ENCODE results near the gene PPP1R9A.

PPP1R9A gene

DNA sequence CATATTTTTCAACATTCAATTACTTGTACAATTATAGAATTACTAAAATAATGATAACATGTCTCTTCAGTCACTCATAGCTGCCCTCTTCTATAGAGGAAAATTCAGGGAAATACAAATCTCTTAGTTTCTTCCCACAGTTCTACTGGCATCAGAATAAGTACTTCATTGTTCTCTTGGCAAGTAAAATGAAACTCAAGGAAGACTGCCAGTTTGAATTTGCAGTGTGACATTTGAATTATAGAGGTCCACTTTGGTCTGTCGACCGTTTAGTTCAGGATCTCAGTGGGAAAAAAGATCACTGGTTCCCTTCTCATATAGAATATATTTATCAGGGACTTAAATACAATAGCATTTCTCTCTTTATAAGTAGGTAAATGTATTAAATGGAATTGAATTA is 302.4 kb downstream of the PPP1R9A start:
- no peak for DNase-seq

DNA sequence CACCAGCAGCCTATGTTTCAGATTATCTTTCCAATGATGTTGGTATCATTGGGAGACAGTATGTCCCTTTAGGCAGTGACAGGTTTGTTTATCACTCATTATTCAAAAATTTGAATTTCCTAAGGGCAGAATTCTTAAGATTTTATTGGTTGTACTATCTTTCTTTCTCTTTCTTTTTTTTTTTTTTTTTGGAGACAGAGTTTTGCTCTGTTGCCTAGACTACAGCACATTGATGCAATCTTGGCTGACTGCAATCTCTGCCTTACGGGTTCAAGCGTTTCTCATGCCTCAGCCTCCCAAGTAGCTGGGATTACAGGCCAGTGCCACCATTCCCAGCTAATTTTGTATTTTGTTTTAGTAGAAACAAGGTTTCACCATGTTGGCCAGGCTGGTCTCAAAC is 305.8 kb downstream of the PPP1R9A start:
- no peak for DNase-seq

DNA sequence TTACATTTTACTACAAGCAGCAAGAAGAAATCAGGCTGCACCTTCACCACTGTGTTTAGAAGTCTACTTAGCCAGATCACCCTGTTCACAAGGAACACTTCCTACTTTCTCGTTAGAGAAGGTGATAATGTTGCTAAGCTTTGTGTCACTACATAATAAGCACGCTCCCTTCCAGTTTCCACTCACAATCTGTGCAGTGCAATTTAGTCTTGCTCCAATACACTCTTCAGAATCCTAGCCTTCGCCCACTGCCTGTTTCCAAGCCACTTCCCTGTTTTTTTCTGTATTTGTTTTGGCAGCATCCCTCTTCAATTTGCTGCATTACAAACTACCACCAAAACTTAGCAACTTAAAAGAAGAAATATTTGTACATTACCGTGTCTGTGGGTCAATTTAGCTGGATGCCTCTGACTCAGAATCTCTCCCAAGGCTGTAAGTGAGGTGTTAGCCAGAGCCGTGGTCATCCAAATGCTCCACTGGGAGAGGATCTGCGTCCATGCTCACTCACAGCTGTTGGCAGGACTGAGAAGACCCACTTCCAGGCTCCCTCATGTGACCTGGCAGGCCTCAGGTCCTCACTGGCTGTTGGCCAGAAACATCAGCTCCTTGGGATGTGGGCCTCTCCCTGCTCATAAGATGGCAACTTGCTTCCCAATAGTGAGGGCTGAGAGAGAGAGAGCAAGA is 306.6 kb downstream of the PPP1R9A start:
- no peak for DNase-seq

DNA sequence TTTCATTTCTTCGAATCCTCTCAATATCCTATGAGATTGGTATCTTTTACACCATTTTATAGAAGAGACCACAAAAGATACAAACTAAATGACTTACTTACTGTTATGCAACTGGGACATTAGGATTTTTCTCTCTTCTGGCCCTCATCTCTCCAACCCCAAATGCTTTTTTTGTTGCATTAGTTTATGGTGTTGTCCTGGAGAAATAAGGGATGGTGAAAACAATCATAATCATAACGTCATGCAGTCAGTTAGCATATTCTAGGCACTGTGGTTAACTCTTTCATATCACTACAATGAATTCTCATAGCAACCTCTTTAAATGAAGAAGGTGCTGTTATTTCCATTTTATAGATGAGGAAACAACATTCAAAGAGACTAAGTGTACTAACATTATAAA is 312.3 kb downstream of the PPP1R9A start:
- no peak for DNase-seq

DNA sequence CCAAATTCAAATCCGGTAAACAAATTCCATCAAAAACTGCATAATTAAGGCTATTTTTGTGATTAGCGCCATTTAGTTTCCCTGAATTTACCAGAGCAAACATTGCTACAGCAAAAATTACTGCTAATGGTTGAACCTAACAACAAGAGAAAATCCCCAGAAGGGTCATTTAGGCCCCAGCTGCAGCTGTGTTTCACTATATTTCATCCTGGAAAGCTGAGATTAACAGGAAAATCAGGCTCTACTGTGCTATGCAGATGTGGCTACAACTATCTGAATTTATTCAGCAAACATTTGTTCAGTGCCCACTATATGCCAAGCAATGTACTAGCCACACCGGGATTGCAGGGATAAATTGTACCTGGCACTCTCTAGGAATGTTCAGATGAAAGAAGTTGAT is 312.9 kb downstream of the PPP1R9A start:
- no peak for DNase-seq

DNA sequence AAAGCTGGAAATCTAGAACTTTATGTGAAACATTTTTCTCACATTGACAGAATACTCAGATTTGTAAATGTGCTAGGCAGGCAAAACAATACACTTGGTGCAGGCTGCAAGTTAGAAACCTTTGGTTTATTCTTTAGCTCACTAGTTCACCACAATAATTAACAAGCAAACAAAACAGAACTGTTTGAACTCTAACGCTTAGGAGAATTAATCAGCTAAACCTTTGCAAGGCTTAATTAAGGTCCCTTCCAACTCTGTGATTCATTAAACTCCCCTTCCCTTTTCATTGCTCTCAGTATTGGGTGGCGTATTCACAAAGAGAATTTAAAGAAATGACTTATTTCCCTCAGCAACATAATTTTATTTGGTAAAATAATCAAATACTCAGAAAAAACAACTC is 317.9 kb downstream of the PPP1R9A start:
- DNase-seq, result no peak

DNA sequence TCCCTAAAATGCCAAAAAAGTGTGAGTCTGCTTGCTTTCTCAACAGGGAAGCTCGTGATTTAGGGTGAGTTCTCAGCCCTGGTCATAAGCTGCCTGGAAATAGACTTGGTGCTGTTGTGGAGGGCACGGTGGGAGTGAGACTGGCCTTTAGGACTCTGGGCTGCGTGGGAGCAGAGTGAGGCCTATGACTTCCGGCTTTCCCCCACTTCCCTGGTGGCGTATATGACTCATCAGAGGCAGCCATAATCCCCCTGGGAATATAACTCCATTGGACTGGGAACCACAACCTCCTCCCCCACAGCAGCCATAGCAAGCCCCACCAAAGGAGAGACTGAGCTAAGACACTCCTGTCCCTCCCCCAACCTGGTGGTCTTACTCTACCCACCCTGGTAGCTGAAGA is 321.9 kb downstream of the PPP1R9A start:
- no peak for DNase-seq

DNA sequence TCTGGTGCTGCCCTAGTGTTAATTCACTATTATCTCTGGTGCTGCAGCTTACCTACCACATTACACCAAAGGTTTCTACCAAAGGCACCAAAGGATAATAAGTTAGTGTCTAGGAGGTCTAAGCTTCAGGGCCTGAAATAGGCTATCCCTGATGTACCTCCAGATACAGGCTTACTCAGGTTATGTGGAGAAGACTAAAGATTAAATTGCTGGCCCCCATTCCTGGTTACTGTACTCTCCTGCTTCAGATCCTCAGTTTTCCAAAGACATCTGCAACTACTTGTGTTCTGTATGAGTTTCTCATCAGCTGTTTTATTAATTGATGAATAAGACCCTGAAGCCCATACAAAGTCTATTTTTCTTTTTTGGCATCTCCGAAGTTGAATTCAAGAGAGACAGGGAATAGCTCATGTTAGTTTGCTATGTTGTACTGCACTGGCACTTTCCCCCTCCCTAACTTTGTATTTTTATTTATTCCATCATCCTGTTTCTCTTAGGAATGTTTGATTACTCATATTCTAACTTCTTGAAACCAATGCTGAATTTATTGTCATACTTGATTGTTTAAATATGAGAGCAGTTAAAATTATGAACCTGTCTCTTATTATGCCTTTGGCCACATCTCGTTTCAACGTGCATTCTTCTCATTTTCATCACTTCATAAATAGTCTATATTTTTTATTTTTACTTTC is 331.0 kb downstream of the PPP1R9A start:
- DNase-seq, result no peak

DNA sequence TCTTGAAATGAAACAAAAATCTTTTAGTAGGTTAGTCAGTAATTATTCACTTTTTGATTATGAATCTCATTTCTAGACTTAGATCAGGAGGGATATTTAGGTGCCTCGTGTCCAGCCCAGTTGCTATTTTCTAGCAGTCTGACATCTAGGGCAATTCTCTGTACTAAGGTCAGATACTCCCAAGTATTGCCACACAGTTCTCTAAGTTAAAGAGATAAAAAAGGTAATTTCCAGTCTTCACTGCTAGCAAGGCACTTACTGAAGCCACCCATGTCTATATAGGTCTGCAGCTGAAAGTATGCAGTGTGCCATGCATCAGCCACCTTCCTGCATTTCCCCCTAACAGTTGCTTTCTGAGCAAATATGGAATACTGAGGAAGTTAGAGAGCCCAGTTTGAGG is 333.5 kb downstream of the PPP1R9A start:
- DNase-seq, result no peak

DNA sequence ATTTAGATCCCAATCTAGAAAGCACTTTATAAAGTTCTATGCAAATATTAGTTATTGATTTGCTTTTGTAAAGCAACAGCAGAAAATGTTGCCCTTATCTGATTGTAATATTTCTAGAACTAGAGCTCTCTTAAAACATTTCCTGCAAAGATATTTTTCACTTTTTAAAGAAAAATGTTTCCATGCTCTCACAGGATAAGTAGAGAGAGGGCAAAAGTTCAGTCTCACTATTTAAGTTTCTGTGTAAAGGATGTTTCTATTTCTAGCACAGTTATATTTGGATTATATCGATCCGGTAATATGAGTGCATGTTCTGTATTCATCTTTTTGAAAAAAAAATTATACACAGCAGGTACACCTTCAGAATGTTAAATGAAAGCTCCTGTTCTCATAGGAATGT is 334.9 kb downstream of the PPP1R9A start:
- DNase-seq, result no peak

DNA sequence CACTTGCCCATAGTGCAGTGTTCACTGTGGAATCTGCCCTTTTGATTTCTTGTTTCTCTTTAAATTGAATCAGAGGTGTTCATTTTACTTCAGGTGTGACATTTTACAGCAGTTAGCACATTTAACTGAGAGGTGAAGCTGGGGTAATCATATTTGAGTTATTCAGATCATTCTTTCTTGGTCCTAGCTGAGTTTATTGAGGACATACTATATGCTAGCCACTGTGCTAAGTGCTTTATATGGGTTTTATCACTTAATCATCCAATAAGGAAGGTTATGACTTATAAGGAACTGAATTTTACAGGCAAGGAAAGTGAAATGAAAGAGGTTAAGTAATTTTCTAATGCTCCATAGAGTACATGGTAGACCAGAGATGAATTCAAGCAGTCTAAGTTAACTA is 337.2 kb downstream of the PPP1R9A start:
- no peak for DNase-seq

DNA sequence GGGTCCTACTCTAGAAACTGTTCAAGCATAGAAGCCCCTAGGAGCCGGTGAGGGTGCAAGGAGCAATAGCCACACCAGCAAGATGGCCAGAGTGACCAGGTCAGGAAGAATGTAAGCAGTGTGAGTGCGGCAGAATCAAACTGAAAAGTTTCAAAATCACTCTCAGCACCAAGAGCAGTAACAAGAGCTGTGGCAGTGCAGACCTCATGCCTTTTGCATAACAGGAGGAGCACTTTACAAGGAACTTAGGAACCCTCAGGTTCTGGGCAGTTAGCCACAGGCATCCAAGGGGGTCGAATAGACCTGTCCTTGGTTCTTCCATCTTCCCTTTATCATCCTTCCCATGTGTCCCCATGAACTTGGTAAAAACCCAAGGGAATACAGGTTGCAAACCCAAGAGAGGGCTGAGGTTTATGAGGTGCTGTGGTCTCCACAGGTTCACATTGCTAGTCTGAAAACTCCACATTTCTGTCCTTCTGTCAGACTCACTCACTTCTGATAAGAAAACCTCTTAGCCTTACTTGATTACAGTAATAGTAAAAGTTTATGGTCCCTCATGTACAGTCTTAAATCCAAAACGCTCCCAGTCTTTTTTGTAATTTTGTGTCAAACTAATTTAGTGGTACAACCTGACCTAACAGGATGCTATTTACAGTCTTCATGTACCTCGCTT is 338.6 kb downstream of the PPP1R9A start:
- no peak for DNase-seq

DNA sequence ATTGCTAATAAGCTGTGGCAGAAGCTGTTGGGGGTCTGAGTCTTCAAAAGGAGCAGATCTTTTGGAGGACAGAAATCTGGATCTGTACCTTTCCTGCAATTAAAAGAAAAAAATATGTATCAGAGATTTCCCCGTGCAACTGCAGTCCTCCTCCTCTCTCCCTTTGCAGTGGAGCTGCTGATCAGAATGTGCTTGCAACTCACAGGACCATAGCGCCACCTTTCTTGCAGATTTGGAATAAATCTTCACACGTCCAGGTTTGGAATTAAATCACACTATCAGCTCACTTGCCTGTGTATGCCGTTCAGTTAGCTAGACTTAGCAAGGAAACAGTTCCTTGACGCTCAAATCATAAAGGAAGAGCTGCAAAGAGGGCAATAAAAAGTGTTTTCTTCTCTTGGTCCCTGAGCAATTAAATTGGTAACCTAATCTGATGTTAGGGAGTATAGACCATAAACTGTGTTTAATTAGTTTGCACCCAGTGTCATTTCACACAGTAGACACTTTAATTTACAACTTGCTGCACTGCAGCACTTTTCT is 339.5 kb downstream of the PPP1R9A start:
- peak; percentile 85 for DNase-seq

DNA sequence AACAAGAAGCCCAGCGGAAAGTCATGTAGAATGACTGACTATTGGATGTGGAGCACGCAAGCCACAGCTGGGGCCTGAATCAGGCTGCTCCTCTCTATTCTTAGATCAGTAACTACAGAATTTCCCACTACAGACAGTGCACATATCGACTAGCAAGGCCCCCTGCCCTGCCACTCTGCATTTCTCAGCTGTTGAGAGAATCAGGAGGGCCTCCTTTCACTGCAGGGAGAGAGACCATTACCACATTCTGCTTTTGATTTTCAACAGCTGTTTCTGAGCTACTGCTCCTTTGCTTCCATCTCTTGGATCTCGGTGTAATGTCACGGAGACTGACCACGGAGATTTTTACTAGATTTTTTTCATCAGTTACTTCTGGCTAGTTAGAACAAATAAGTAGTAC is 343.2 kb downstream of the PPP1R9A start:
- DNase-seq, result no peak

DNA sequence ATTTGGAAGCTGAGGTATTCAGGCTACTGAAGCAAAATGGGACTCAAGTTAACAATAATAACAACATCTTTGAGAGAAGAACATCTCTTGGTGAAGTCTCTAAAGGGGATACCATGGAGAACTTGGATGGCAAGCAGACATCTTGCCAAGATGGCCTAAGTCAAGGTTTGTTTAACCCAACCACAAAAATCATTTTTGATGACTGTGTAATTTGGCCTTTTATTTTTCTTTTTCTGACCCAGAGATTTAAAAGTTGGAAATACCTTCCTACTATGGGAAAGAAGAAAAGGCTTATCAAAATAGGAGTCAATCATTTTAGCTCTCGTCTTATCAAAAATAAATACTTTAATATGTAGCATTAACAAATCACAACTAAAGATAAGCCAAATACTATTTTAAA is 344.6 kb downstream of the PPP1R9A start:
- DNase-seq, result no peak

DNA sequence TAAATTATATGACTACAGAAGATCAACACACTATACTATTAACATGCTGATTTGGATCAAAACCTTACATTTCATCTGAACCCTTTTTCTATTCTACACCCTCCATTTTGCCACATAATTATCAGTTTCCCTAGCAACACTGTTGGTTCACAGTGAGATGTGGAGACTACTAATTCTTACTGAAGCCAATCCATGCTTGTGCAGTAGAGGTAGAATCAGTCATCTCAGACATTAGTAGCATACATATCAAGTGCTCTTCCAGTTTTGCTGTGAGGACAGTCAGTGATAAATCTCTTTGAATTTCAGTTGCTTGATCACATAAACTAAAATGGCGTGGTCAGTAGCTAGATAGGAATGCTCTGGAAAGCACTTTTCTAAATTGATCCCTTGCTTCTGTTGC is 346.6 kb downstream of the PPP1R9A start:
- no peak for DNase-seq

DNA sequence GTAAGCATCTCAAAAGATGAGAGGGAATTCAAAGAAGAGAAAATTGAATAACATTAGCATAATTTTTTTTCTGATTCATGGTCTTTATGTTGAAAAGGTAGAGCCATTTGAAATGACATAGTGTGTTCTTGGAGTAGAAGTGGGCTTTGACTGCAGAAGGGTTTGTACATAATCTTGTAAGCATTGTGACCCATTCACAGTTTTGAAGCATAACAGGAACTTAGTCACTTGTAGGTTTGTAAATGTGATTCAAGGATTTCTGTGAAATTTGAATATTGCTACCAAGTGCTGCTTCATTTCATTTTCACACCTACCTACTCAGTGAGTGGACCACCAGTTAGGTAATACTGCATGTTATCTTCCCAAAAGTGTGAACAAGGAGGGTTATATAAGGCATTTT is 348.3 kb downstream of the PPP1R9A start:
- DNase-seq, result no peak

DNA sequence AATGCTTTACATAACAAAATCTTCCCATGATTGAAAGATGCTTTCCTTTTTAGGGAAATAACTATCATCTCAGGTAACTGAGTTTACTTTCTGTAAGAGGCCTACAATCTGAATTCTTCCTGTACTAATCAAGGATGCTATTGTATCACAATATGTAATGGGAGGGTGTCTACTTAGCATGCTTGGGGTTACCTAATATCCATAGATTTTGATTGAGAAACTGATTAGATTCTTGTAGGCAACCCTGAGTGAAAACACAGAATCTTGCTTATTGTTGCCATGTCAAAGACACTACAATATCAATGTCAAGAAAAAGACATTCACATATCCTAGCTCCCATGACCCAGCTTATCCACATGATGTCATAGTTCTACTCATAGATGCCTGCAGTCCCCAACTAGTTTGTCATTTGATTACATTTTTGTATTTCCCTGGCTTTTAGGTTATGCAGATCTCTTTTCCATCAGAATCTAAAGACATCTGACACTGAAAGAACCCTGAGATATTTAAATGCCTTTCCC is 354.6 kb downstream of the PPP1R9A start:
- no peak for DNase-seq

DNA sequence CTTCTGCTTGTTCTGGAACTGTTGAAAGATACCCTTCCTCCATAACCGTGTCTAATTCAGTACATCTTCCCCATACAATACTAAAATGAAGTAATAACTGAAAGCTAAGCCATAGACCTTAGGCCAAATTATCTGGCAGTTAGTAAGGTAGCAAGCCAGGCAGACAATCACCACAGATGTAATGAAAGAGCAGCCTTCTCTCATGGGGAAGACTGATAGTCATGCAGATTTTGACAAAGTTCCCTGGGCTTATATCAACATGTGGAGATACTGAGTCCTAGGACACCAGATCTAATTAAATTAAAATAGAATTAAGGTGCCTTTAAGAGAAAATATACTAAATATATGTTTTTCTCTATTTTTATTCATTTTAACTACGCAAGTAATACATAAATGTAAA is 355.5 kb downstream of the PPP1R9A start:
- no peak for DNase-seq

DNA sequence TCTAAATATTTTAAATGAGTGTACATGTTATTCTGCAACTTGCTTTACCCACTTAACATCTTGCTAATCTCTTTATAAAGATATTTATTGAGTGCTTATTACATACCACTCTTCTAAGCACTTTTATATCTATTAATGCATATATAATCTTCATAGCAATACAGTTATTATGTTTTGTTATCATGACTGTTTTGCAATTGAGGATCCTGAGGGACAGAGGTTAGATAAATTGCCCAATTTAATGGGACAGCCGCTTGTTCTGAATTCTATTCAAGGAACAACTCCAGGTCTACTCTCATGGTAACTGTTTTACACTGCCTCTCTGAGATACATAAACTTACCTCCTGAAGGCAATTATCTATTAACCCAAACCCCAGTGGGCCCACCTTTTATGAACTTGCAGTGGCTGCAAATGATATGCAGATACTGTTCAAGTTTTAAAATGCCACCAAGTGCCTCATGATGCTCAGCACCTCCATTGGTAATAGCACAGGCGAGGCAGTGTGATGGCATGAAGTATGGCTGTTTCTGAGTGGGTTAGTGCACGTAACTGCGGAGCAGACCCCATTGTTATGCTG is 356.5 kb downstream of the PPP1R9A start:
- no peak for DNase-seq

DNA sequence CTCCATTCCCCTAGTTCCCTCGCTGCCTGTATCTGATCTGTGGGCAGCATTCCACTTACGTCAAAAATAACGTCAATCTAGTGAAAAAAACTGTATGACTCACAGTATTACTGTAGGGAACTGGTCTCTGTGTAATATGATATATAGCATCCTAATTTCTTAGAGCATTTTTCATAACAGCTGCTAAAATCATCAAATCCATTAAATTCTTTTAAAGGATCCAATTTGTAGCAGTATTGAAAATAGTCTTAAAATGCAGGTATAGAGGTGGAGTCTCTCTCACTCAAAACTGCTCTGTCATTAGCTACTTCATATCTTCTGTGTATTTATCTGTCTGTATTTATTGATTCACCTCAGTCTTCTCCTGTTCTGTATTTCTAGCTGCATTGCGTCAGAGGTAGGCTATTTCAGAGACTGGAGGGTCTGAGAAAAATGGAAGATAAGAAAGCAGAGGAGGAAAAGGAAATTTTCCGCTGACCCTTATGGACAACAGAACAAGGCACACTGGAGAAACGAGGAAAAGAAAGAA is 357.0 kb downstream of the PPP1R9A start:
- DNase-seq, result no peak

DNA sequence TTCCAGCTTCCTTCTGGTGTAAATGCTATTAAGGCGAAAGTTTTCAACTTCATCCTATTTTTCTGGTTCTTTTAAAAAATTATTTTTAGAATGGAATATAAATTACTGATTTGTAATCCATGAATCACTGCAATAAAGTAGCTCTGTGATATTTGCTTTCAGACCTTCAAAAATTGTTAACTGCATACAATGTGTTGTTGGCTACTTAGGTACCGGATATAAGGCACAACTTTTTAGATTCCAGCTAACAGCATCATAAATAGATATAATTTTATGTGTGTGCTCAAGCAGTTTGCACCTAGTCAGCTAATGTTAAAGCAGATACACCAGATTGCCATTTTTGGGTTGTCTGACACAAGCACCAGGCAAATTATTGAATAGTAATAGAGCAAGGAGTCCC is 358.2 kb downstream of the PPP1R9A start:
- DNase-seq, result no peak

DNA sequence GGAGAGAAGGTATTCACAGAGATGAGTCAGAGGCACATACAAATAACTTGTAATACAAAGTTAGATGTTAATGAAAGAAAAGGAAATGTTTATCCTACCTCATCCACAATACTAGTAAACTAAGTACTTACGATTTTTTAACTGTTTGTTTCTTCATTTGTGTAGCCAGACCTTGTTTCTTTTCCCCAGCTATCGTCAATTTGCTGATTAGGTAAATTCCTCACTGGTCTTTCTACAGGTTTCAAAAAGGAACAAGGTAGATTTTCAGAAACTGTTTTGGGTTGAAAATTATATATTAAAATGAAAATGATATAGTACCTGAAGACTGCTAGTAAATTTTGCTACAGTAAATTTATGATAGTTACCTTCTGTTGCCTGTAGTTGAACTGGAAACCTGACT is 360.4 kb downstream of the PPP1R9A start:
- no peak for DNase-seq

All from NCI-H146 (cell line).